SKM-1 treated with dmso at 0.1 percent for 144 hours (cell line): ENCODE measurements around the gene FERMT1.

Experiments used
- DNase-seq: peaks from one replicate; lab custom pipeline; 2025; ENCODE audit not compliant: unreplicated experiment; lab: John Stamatoyannopoulos, UW

The FERMT1 gene, protein sequence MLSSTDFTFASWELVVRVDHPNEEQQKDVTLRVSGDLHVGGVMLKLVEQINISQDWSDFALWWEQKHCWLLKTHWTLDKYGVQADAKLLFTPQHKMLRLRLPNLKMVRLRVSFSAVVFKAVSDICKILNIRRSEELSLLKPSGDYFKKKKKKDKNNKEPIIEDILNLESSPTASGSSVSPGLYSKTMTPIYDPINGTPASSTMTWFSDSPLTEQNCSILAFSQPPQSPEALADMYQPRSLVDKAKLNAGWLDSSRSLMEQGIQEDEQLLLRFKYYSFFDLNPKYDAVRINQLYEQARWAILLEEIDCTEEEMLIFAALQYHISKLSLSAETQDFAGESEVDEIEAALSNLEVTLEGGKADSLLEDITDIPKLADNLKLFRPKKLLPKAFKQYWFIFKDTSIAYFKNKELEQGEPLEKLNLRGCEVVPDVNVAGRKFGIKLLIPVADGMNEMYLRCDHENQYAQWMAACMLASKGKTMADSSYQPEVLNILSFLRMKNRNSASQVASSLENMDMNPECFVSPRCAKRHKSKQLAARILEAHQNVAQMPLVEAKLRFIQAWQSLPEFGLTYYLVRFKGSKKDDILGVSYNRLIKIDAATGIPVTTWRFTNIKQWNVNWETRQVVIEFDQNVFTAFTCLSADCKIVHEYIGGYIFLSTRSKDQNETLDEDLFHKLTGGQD

DNA sequence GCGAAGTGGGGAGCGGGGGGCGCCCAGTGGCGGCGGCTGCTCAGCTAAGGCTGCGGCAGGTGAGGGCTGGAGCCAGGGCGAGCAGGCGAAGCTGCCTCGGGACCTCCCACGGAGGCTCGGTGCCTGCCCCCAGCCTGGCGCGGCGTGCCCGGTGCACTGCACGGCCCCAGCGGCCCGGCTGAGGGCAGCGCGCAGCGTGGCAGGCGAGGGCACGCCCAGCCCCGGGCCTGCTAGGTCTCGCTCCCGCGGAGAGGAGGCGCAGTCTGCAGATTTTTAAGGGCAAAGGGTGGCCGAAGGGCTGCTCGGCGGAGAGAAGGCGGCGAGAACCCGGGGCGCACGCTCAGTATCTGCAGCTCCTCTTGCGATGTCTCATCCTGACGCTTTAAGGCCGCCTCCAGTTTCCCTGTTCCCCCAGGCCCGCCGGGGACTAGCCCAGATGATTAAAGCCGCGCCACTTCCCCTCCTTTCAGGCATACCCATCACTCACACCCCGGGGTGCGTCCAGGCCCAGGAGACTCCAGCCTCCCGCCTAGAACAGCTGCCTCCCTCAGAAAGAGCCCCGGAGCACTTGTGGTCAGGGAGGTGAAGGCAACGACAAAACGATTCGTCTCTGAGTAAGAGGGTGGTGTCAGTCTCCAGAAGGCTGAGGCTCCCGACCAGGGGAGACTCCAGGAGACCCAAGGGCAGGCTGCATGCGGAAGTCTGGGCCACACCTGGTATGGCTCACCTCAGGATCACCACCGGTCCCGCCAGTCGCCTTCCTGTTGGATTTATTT, at the start of gene FERMT1:
FERMT1 (minus strand) TSS at position 158 of the 776 bp plus-strand sequence. CDS start 3,476 bp downstream, outside the sequence.
- DNase-seq: peak; percentile 47

DNA sequence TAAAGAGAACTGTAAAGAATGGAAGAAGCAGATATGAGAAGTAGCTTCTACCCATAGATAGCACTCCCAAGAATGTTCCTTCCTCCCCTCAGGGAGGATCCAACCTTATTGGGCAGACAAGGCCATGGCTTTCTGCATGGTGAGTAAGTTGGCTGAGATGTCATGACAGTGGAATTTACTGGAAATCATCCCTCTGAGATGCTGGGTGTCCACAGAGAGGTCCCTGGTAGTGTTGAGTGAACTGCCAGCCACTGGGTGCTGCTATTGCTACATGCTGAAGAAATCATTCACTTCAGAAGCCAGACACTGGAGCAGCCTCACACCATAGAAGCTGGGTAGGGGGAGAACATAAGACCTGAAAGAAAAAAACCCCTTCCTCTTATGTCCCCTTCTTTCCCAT, 46.4 kb upstream of the FERMT1 start:
- DNase-seq: no peak

GRCh38 chr20:6168204-6168603, 45.4 kb upstream of the FERMT1 start:
- no peak for DNase-seq

GRCh38 chr20:6165346-6165745, 42.5 kb upstream of the FERMT1 start:
- no peak for DNase-seq

GRCh38 chr20:6164421-6165341, 41.9 kb upstream of the FERMT1 start:
- DNase-seq: no peak

- DNase-seq: no peak
These were observed 37.9 kb upstream of the FERMT1 start for GRCh38 chr20:6160736-6161135.

DNA sequence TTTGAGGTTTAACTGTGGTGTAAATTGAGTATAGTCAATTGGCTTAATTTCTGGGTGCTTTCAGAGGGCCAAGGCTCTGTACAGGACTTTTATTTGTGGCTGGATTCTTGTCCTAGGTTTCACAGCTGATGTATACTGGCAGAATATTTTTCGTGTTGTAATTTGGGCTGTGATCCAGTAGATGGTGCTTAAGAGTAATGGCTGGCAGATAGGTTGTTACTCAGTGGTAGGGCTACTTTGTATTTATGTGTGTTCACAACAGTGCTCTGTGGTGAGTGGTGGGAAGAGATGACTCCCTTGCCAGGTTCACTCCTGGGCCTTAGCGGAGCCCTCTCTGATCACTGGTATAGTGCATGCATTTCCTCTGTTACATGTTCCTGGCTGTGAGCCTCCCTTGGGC, 34.5 kb upstream of the FERMT1 start:
- no peak for DNase-seq

DNA sequence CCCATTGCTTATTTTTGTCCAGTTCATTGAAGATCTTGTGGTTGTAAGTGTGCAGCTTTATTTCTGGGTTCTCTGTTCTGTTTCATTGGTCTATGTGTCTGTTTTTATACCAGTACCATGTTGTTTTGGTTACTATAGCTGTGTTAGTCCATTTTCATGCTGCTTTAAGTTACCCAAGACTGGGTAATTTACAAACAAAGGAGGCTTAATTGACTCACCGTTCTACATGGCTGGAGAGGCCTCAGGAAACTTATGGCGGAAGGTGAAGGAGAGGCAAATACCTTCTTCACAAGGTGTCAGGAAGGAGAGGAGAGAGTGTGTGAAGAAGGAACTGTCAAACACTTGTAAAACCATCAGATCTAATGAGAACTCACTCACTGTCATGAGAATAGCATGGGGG, 29.9 kb upstream of the FERMT1 start:
- no peak for DNase-seq

DNA sequence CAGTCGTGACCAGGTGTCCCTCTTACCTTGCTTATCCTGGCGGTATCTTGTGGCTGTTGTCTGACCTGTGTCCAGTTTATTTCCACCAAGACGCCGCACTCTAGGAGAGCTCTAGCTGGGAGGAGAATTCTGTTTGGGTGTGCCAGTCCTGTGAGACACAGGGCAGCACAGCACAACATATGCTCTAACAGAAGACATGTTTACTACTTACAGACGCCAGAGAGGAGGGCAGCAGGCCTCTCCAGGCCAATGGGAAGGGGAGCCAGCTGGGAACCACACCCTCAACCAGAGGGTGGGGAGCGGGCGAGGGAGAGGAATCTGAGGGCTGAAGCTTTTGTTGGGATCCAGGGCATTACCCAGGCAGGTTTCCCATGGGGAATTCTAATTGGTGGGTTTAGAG, 25.2 kb upstream of the FERMT1 start:
- DNase-seq: no peak

- no peak for DNase-seq
These were observed 19.6 kb upstream of the FERMT1 start for GRCh38 chr20:6142348-6142993.

GRCh38 chr20:6140947-6141346, 18.1 kb upstream of the FERMT1 start:
- DNase-seq: no peak

DNA sequence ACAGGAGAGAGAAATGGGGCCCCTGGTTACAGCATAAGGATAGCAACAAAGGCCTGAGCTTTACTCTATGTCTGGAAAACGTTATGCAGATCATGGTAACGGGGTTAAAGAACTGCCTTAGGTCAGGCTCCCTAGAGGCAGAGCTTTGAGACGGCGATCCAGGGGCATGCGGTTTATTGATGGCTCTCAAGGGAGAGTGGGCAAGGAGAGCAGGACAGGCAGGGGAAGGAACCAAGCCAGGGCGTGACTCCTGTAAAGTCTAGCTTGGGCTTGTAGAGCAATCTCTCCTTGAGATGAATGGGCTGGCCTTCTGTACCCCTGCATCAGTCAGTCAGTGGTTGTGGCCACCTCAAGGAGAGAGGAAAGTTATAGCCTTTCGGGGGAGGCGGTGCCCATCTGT, 12.5 kb upstream of the FERMT1 start:
- no peak for DNase-seq

GRCh38 chr20:6134592-6134991, 11.8 kb upstream of the FERMT1 start:
- DNase-seq: no peak

DNA sequence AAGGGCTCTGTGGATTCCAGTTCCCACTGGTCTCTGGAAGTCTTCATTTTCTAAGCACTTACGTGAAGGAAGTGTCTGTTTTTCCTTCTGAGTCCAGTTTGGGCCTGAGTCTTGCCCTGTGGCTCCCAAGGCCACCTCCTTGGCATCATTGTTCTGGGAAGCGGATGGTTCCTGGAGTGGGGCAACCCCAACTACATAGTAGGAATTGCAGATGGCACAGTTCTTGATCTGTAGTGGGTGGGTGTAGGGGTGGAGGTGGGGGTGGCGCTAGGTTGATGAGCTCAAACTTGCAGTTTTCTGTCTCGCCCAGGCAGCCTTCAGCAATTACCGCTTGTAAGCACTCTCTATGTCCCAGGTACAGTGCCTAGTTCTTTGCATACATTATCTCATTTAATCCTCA, 7.2 kb upstream of the FERMT1 start:
- no peak for DNase-seq

DNA sequence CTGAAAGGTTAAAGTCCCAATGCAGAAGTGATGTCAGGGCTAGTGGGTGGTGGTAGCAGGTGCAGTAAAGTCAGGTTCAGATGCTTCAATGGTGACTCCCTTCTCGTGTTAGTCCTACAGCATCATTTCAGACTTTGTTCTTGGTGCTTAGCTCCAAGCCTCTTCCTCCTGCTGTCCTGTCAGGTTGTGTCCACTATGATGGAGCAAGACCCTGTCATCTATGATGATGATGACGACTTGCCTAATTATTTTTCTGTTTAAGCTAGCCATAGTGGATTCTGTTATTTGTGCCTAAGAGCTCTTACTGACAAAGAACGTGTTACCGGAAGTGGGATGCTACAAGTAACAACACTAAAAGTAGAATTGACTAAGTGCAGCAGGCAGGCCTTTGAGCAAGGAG, 5.0 kb upstream of the FERMT1 start:
- DNase-seq: no peak

DNA sequence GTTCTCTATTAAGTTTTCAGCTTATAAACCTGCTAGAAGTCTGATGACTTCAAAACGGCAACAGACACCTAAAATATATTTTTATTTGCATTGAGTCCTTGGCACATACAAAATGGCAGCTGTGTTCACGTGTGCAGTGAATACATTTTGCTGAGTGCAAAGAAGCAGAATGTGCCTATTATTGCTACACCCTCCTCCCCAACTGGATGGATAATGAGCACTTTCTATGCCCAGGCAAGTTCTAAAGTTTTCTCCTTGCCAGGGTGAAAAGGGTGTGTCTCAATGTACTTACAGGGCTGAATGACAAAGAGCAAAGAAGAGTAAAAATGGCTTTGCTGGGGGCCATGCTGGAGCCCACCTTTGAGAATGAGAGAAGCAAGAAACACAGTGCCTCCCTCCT, 4.0 kb upstream of the FERMT1 start:
- no peak for DNase-seq

- no peak for DNase-seq
These were observed 802 bp upstream of the FERMT1 start for GRCh38 chr20:6123649-6124014.

- DNase-seq: no peak
These were observed 538 bp downstream of the FERMT1 start for GRCh38 chr20:6122111-6122872.

- DNase-seq: no peak
These were observed 1.3 kb downstream of the FERMT1 start for GRCh38 chr20:6121504-6121903.
